H1 (cell line): Measurements from ENCODE around the gene KDR. TPM values are rescaled to one million over a fixed set of nuclear protein-coding genes. Genes with fewer than 3 reads are reported as not detected.

Experiments used
- CTCF ChIA-PET: fragments of 300-600 bp; sonication (Branson Sonifier 250); formaldehyde crosslinking; loops from one replicate; lab custom pipeline; 2021; ENCODE audit not compliant: partially characterized antibody; lab: Charles Lee
- POLR2A ChIA-PET: fragments of 300-600 bp; sonication (Branson Sonifier 250); formaldehyde crosslinking; loops from one replicate; lab custom pipeline; 2021; ENCODE audit warnings: inconsistent platforms; ENCODE audit not compliant: partially characterized antibody; lab: Charles Lee
- DNase-seq, 2 experiments: peaks; one replicate each; pipeline versions ENCODE4 v3.0.0 to v3.0.0-alpha.2; 2010 to 2022; ENCODE audit warnings: low spot score in 2 of 2, low read depth in 1 of 2, mixed read lengths in 1 of 2
- FAIRE-seq: peaks from 2 replicates; lab custom pipeline; 2011; peaks lifted over from hg19 to GRCh38; lab: Jason Lieb, UNC
- H2AFZ ChIP-seq: 2 replicates; pipeline ENCODE4 v1.8.1; 2012; ENCODE audit warnings: low read length, inconsistent platforms
- H2AK5ac ChIP-seq: 2 replicates; pipeline ENCODE4 v1.6.1; 2013; ENCODE audit warnings: low read depth, low read length
- H2BK120ac ChIP-seq: replicated peaks from 2 replicates; pipeline ENCODE3; 2013; ENCODE audit warnings: low read depth, low read length, inconsistent platforms
- H2BK12ac ChIP-seq: 2 replicates; pipeline ENCODE4 v1.6.1; 2013; ENCODE audit warnings: low read depth, low read length
- H2BK15ac ChIP-seq: 2 replicates; pipeline ENCODE4 v1.6.1; 2013; ENCODE audit warnings: low read length
- H2BK20ac ChIP-seq: 2 replicates; pipeline ENCODE4 v1.6.1; 2013; ENCODE audit warnings: low read length
- H2BK5ac ChIP-seq: 2 replicates; pipeline ENCODE4 v1.6.1; 2013; ENCODE audit warnings: low read depth, low read length
- H3K14ac ChIP-seq: 2 replicates; pipeline ENCODE4 v1.6.1; 2013; ENCODE audit warnings: inconsistent platforms; ENCODE audit not compliant: insufficient read length
- H3K18ac ChIP-seq: 2 replicates; pipeline ENCODE4 v1.6.1; 2013; ENCODE audit warnings: low read length; ENCODE audit errors: extremely low read depth
- H3K23ac ChIP-seq: 2 replicates; pipeline ENCODE4 v1.6.1; 2013; ENCODE audit warnings: inconsistent platforms; ENCODE audit not compliant: insufficient read length
- H3K23me2 ChIP-seq: 2 replicates; pipeline ENCODE4 v1.6.1; 2013; ENCODE audit warnings: low read depth, low read length
- H3K27ac ChIP-seq: 2 replicates; pipeline ENCODE4 v1.6.1; 2011; ENCODE audit warnings: low read depth, low read length, inconsistent platforms
- H3K27me3 ChIP-seq, 4 experiments: replicated peaks in 1 of 4; 1 replicate in 1 of 4; 2 replicates in 3 of 4; pipeline versions ENCODE4 v1.6.1 to v1.8.1; 2011 to 2013; ENCODE audit warnings: low read length in 3 of 4, mild to moderate bottlenecking in 3 of 4, inconsistent platforms in 2 of 4, mixed read lengths in 2 of 4, moderate library complexity in 1 of 4; ENCODE audit not compliant: control insufficient read depth in 3 of 4, insufficient read depth in 3 of 4; ENCODE audit errors: extremely low read depth in 1 of 4
- H3K36me3 ChIP-seq, 4 experiments: 2 replicates each; pipeline versions ENCODE4 v1.6.1 to v1.8.1; 2011 to 2013; ENCODE audit warnings: mild to moderate bottlenecking in 4 of 4, low read length in 3 of 4, moderate library complexity in 2 of 4, control low read depth in 1 of 4, inconsistent platforms in 1 of 4; ENCODE audit not compliant: insufficient read depth in 4 of 4, control insufficient read depth in 2 of 4
- H3K4ac ChIP-seq: replicated peaks from 2 replicates; pipeline ENCODE3; 2013; ENCODE audit warnings: low read length, low read depth, mixed read lengths, inconsistent platforms; ENCODE audit not compliant: insufficient read length
- H3K4me1 ChIP-seq, 4 experiments: replicated peaks in 1 of 4; 1 replicate in 1 of 4; 2 replicates in 3 of 4; pipeline versions ENCODE4 v1.6.1 to v1.8.1; 2011 to 2013; ENCODE audit warnings: low read length in 3 of 4, inconsistent platforms in 2 of 4, mixed read lengths in 1 of 4; ENCODE audit not compliant: insufficient read depth in 4 of 4, control insufficient read depth in 3 of 4
- H3K4me2 ChIP-seq, 2 experiments: 2 replicates each; pipeline versions ENCODE4 v1.6.1 to v1.8.1; 2011 to 2013; ENCODE audit warnings: low read depth in 2 of 2, low read length in 2 of 2, control low read depth in 1 of 2, inconsistent platforms in 1 of 2, mild to moderate bottlenecking in 1 of 2; ENCODE audit not compliant: insufficient read depth in 1 of 2
- H3K4me3 ChIP-seq, 4 experiments: fragments of 200-600, 300-600 bp in 1 of 4; sonication (generic), shearing (Covaris generic), sonication (Bioruptor Twin) in 1 of 4; 2 replicates each; pipeline versions ENCODE4 v1.5.1 to v1.8.1; 2011 to 2016; ENCODE audit warnings: low read length in 4 of 4, low read depth in 3 of 4, control low read depth in 2 of 4, inconsistent platforms in 2 of 4, mild to moderate bottlenecking in 2 of 4, mixed read lengths in 1 of 4, moderate library complexity in 1 of 4; ENCODE audit not compliant: insufficient read depth in 2 of 4; ENCODE audit errors: extremely low read depth in 1 of 4
- H3K56ac ChIP-seq: replicated peaks from 2 replicates; pipeline ENCODE3; 2013; ENCODE audit warnings: low read depth, mild to moderate bottlenecking, mixed read lengths, low read length, inconsistent platforms; ENCODE audit not compliant: insufficient read length
- H3K79me1 ChIP-seq: 2 replicates; pipeline ENCODE4 v1.6.1; 2013; ENCODE audit warnings: low read depth, low read length, control low read depth
- H3K79me2 ChIP-seq, 2 experiments: 2 replicates each; pipeline versions ENCODE4 v1.6.1 to v1.8.1; 2012 to 2013; ENCODE audit warnings: low read length in 2 of 2, mild to moderate bottlenecking in 2 of 2, inconsistent platforms in 1 of 2; ENCODE audit not compliant: insufficient read depth in 2 of 2, control insufficient read depth in 1 of 2
- H3K9ac ChIP-seq, 4 experiments: replicated peaks in 1 of 4; 1 replicate in 1 of 4; 2 replicates in 3 of 4; pipeline versions ENCODE4 v1.6.1 to v1.8.1; 2011 to 2013; ENCODE audit warnings: low read depth in 3 of 4, low read length in 3 of 4, control low read depth in 2 of 4, mild to moderate bottlenecking in 2 of 4, moderate library complexity in 2 of 4, inconsistent platforms in 1 of 4; ENCODE audit errors: extremely low read depth in 1 of 4
- H3K9me3 ChIP-seq, 2 experiments: 2 replicates each; pipeline versions ENCODE4 v1.6.1 to v1.8.1; 2012 to 2013; ENCODE audit warnings: mild to moderate bottlenecking in 2 of 2, moderate library complexity in 2 of 2, control low read depth in 1 of 2, inconsistent platforms in 1 of 2, low read depth in 1 of 2, low read length in 1 of 2, mixed read lengths in 1 of 2; ENCODE audit not compliant: insufficient read depth in 2 of 2
- H4K20me1 ChIP-seq, 2 experiments: replicated peaks in 1 of 2; 2 replicates each; pipeline versions ENCODE3 to v1.8.1; 2011 to 2013; ENCODE audit warnings: inconsistent platforms in 2 of 2, low read length in 2 of 2, mild to moderate bottlenecking in 1 of 2; ENCODE audit not compliant: insufficient read depth in 2 of 2, control insufficient read depth in 1 of 2
- H4K5ac ChIP-seq: 2 replicates; pipeline ENCODE4 v1.6.1; 2013; ENCODE audit warnings: low read length, low read depth, mixed read lengths, inconsistent platforms; ENCODE audit not compliant: insufficient read length
- H4K8ac ChIP-seq: 2 replicates; pipeline ENCODE4 v1.8.0; 2013; ENCODE audit warnings: mild to moderate bottlenecking, moderate library complexity, low read length, inconsistent platforms; ENCODE audit not compliant: insufficient read depth; ENCODE audit errors: extremely low read depth
- H4K91ac ChIP-seq: replicated peaks from 2 replicates; pipeline ENCODE3; 2013; ENCODE audit warnings: low read length, mixed read lengths, inconsistent platforms; ENCODE audit not compliant: insufficient read length
- RAD21 ChIP-seq, 2 experiments: IDR thresholded peaks in 1 of 2; conservative IDR thresholded peaks in 1 of 2; 2 replicates each; pipeline ENCODE4 v1.6.1; 2011; ENCODE audit warnings: low read depth in 2 of 2, low read length in 2 of 2, improper control_type of control experiment in 1 of 2, inconsistent platforms in 1 of 2, mild to moderate bottlenecking in 1 of 2, moderate library complexity in 1 of 2
- RBBP5 ChIP-seq: IDR thresholded peaks from 2 replicates; pipeline ENCODE4 v1.7.1; 2012; ENCODE audit warnings: low read depth, mild to moderate bottlenecking, inconsistent platforms, low read length, moderate library complexity, borderline replicate concordance
- RXRA ChIP-seq: IDR thresholded peaks from 2 replicates; pipeline ENCODE4 v1.6.1; 2011; ENCODE audit warnings: low read depth, mild to moderate bottlenecking, low read length, moderate library complexity; ENCODE audit not compliant: insufficient read depth
- SIN3A ChIP-seq, 2 experiments: IDR thresholded peaks in 1 of 2; conservative IDR thresholded peaks in 1 of 2; 2 replicates each; pipeline ENCODE4 v1.6.1; 2011 to 2012; ENCODE audit warnings: low read length in 2 of 2, improper control_type of control experiment in 1 of 2, low read depth in 1 of 2, mild to moderate bottlenecking in 1 of 2
- WGBS, 2 experiments: shearing (Covaris generic) in 1 of 2; methylation state at CpG; one replicate each; pipeline versions ENCODE4 v1.1.6 to v1.1.7; 2013 to 2015; ENCODE audit warnings: low lambda C conversion rate in 2 of 2, mixed read lengths in 2 of 2, inconsistent platforms in 1 of 2, low coverage in 1 of 2, missing lambda C conversion rate in 1 of 2; ENCODE audit not compliant: insufficient replicate concordance in 2 of 2, insufficient coverage in 1 of 2, insufficient read length in 1 of 2; ENCODE audit errors: extremely low coverage in 1 of 2, missing lambda C conversion rate in 1 of 2; 5-methylcytosine and 5-hydroxymethylcytosine counted together
- polyA plus RNA-seq, 7 experiments: library from polyadenylated mRNA; depleted of rRNA in 3 of 7; stranded (reverse) in 5 of 7; unstranded in 2 of 7; fragments of >200 nt in 5 of 7; fragments of 200-250 nt in 2 of 7; gene quantifications; 1 replicate in 5 of 7; 2 replicates in 1 of 7; 4 replicates in 1 of 7; pipeline versions ENCODE4 v1.2.1 to v1.2.3, GENCODE V29; 2011 to 2013; ENCODE audit warnings: missing spikeins in 2 of 7, mixed read lengths in 2 of 7
- total RNA-seq: library from RNA; stranded (reverse); fragmentation: NEBNext Ultra II Directional; extraction: Animal tissue kit (Norgen Biotek cat#: 25700); gene quantifications from 2 replicates; pipeline ENCODE4 v1.2.1, GENCODE V29; 2021
- TF ChIP-seq, protein P1 (sequence below): IDR thresholded peaks from 2 replicates; pipeline ENCODE4 v1.6.1; 2012; ENCODE audit warnings: inconsistent platforms

The KDR gene
- total and polyA plus RNA-seq, 2 of the 8 experiments (the other 6 are each of a cell fraction or from before 2014, with no cell fraction given): 69.3 to 106 TPM

DNA sequence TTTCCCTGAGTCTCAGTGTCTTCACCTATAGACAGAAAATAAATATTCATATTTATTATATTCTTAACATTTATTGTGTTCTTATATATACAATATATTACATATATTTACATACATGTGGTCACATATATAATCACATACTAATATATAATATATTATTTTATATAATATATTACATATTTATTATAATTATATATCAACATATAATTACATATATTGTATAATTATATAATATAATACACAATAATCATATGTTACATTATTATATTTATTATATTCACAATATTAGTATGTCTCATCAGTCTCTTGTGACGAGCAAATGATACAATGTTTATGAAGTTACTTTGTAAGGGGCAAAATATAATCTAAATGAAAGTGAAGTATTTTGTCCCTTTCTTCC lies 87.7 kb downstream of the KDR start:
- Histone ChIP-seq H2BK15ac (no peak overlapping the region), H3K27ac (no peak overlapping the region), H4K5ac (no peak overlapping the region), H2BK20ac (no peak overlapping the region), H2AFZ (no peak overlapping the region), H3K4ac (no peak overlapping the region), H3K23ac (no peak overlapping the region), H4K91ac (no peak overlapping the region), H3K23me2 (no peaks in the 10 kb centered on the region), H2AK5ac (no peak overlapping the region), H3K4me3 (no peak overlapping the region), H3K27me3 (no peaks in the 10 kb centered on the region; a peak in 1 of 7 replicates), H3K4me2 (no peak overlapping the region), H3K79me2 (no peaks in the 10 kb centered on the region), H2BK12ac (no peak overlapping the region), H3K56ac (no peak overlapping the region), H3K18ac (no peak overlapping the region), H4K20me1 (no peaks in the 10 kb centered on the region), H3K36me3 (no peaks in the 10 kb centered on the region), H2BK120ac (no peak overlapping the region), H3K9ac (no peak overlapping the region), H4K8ac (no peak overlapping the region), H3K79me1 (no peaks in the 10 kb centered on the region), H3K14ac (no peak overlapping the region), H3K9me3 (peaks cover 6 to 10% of the 10 kb centered on the region in 2 experiments), H2BK5ac (no peak overlapping the region), H3K4me1 (peaks cover 0 to under 1% (median 0%) of the 10 kb centered on the region in 4 experiments; a peak in 1 of 7 replicates)
- DNase-seq (no peak), FAIRE-seq (no peak)
- WGBS, 2 experiments: 93% methylated on average over 1 of the region's 1 CpG; no CpG with 5 or more reads in 1 of the 2 experiments
- POLR2A ChIA-PET: interaction anchor here (1.6 kb wide), 1 partner anchor 28 kb away, joined by 3 read pairs; no protein-coding TSS in a partner anchor
- TF ChIP-seq SIN3A (conservative IDR thresholded peaks at IDR 0.05 in 1 of 2, IDR thresholded peaks at IDR 0.05 in 1 of 2; ENCODE audit: low read depth in 1 of 2, low read length in 2 of 2) (no peak), RXRA (no peak), RBBP5 (no peak), RAD21 (IDR thresholded peaks at IDR 0.05 in 1 of 2, conservative IDR thresholded peaks at IDR 0.05 in 1 of 2; ENCODE audit: low read depth in 2 of 2, low read length in 2 of 2) (no peak)
- TF ChIP-seq, protein P1, sequence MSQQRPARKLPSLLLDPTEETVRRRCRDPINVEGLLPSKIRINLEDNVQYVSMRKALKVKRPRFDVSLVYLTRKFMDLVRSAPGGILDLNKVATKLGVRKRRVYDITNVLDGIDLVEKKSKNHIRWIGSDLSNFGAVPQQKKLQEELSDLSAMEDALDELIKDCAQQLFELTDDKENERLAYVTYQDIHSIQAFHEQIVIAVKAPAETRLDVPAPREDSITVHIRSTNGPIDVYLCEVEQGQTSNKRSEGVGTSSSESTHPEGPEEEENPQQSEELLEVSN: no peak
- CTCF ChIA-PET: interaction anchor here (1.8 kb wide), 1 partner anchor 23 kb away, joined by 5 read pairs; no protein-coding TSS in a partner anchor
